Bronchial epithelial cell (primary cell): Measurements from ENCODE around the gene KCNK16. TPM values are rescaled to one million over a fixed set of nuclear protein-coding genes. Genes with fewer than 3 reads are reported as not detected.

ENCODE experiments used
- DNase-seq: peaks from one replicate; pipeline ENCODE4 v3.0.0-alpha.2; 2010; ENCODE audit warnings: low read depth
- FAIRE-seq: peaks from 2 replicates; lab custom pipeline; 2011; peaks lifted over from hg19 to GRCh38; lab: Jason Lieb, UNC
- H3K27me3 ChIP-seq: 2 replicates; pipeline ENCODE4 v1.5.1; 2011; ENCODE audit warnings: low read length; ENCODE audit not compliant: control insufficient read depth, insufficient read depth
- H3K36me3 ChIP-seq: 2 replicates; pipeline ENCODE4 v1.5.1; 2011; ENCODE audit warnings: low read length; ENCODE audit not compliant: control insufficient read depth, insufficient read depth
- H3K4me3 ChIP-seq: 2 replicates; pipeline ENCODE4 v1.5.1; 2011; ENCODE audit warnings: mild to moderate bottlenecking, low read depth, low read length, control low read depth
- total RNA-seq: library from RNA; depleted of rRNA; stranded (reverse); fragments of >200 nt; gene quantifications from 2 replicates; pipeline ENCODE4 v1.2.1, GENCODE V29; 2014
- TF ChIP-seq, protein P1 (sequence below): IDR thresholded peaks from 2 replicates; pipeline ENCODE4 v1.5.1; 2011; ENCODE audit warnings: mild to moderate bottlenecking, moderate library complexity, low read length, control low read depth, inconsistent platforms; ENCODE audit not compliant: insufficient read depth, severe bottlenecking

KCNK16 gene
- total RNA-seq = not detected in 2 replicates

DNA sequence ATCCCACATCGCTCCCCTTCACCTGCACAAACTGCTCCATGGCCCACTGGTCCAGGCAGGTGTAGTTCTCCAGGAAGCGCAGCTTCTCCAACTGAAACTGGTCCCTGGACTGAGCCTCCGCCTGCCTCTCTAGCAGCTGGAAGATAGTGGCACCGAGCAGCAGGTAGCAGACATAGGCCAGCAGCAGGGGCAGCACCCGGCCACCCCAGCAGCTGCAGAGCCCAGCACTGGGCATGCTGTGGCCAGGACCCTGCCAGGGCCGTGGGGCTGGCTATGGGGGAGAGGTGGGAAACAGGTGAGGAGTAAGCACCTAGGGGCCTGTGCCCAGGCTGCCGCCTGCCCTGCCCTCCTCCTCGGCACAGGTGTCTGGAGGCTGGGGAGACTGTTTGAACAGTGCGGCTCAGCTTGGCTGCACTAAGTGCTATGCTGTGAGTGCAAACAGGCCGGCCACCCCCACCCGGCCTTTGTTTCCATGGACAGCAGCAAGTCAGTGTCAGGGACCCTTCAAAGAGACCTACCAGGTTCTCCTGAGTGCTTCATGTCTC lies at the start of gene KCNK16:
Gene KCNK16, minus strand, starts transcription at position 397 of the 545 bp plus-strand sequence. Its CDS starts 162 bp downstream, at position 235.
- FAIRE-seq = no peak
- DNase-seq = no peak
- H3K27me3 ChIP-seq = peaks cover 2% of the 10 kb centered on the region
- no peak within 1 kb of the TSS for H3K4me3 ChIP-seq
- TF ChIP-seq, protein P1, sequence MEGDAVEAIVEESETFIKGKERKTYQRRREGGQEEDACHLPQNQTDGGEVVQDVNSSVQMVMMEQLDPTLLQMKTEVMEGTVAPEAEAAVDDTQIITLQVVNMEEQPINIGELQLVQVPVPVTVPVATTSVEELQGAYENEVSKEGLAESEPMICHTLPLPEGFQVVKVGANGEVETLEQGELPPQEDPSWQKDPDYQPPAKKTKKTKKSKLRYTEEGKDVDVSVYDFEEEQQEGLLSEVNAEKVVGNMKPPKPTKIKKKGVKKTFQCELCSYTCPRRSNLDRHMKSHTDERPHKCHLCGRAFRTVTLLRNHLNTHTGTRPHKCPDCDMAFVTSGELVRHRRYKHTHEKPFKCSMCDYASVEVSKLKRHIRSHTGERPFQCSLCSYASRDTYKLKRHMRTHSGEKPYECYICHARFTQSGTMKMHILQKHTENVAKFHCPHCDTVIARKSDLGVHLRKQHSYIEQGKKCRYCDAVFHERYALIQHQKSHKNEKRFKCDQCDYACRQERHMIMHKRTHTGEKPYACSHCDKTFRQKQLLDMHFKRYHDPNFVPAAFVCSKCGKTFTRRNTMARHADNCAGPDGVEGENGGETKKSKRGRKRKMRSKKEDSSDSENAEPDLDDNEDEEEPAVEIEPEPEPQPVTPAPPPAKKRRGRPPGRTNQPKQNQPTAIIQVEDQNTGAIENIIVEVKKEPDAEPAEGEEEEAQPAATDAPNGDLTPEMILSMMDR = no peak
- H3K36me3 ChIP-seq = no peaks in the 10 kb centered on the region

DNA sequence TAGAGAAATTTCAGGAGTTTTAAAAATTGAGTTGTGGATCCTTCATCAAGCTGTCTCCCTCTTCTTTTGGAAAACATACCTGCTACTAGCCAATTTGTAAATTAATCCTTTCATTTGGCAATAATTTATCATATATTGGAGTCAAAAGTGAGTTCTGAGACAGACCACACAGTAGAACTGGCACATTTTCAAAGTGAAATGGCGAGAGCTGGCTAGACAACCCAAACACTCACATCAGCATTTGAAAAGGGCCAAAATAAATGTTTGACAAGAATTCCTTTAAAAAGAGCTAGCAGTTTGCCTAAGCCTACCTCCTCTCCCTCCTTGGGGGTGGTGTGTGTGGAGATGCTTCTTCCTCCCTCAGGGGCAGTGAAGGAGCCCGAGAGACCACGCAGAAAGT lies 47.9 kb upstream of the KCNK16 start:
- H3K36me3 ChIP-seq = no peaks in the 10 kb centered on the region
- H3K27me3 ChIP-seq = no peaks in the 10 kb centered on the region
- H3K4me3 ChIP-seq = no peak overlapping the region
- DNase-seq (no peak), FAIRE-seq (no peak)
- TF ChIP-seq, protein P1 = no peak

DNA sequence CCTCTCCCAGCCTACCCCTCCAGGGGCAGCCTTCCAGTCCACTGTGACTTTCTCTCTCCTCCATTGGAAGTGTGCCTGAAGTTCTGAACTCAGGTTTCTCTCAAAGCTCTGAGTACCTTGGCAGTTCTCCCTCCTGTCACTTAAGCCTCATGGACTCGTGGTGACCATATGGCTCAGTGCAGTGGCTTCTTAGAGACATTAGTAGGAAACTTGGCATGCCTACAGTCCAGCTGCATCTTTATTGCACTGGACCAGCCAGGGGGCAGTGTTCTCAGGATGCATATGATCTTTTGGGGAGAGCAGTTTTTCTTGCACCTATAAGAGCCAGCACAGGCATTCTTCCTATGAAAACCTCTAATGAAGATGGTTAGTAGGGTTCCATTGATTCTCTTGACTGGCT lies 47.5 kb upstream of the KCNK16 start:
- DNase-seq = peak; percentile 2
- Histone ChIP-seq H3K4me3 (no peak overlapping the region), H3K36me3 (no peaks in the 10 kb centered on the region), H3K27me3 (no peaks in the 10 kb centered on the region)
- FAIRE-seq = no peak
- TF ChIP-seq, protein P1 = peak; percentile 27

DNA sequence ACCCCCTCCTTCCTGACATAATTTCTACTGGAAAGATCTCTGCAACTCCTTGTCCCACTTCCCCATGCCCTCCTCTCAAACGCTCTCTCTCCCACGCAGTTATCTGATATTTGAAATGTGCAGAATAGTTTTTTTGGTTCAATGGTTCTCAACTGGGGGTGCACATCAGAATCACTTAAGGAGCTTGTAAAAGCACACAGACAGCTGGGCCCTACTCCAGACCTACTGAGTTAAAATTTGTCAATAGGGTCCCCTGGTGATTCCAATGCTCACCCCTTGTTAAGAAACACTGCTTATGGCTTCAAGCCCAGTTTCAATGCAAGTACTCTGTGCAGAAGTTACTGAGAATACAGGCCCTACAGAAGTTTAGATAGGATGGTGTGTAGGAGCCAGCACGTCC lies 45.2 kb upstream of the KCNK16 start:
- Histone ChIP-seq H3K27me3 (no peaks in the 10 kb centered on the region), H3K36me3 (no peaks in the 10 kb centered on the region), H3K4me3 (no peak overlapping the region)
- FAIRE-seq (no peak), DNase-seq (no peak)
- TF ChIP-seq, protein P1 = no peak

DNA sequence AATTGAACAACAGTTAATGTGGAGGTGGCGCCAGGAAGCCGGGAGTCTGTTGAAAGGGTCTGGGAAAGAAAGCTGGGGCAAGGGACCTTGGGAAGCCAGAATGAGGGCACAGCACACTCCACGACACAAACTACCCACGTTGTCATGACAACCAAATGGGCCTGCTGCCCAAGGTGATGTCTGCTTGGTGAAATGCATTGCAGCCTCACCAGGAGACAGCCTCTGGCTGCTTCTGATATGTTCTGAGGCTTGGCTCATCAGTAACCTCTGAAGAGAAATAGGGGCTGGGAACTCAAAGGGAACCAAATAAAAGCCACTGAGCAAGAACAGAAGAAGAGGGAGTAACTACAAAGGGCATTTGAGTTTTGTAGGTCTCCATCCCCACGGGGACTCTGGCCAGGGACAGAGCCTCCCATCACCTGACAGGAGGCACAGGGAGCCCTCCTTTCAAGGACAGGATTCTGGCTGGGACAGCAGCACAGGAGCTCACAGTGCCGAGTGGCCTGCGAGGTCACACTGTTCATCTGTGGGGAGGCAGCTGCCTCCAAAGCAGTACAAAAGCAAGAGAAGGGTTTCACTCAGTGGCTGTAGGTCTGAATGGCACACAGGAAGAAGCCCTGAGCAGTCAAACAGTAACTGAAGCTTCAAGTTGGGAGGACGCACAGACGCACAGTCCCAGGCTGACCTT lies 44.6 kb upstream of the KCNK16 start:
- TF ChIP-seq, protein P1 = no peak
- no peak for FAIRE-seq
- Histone ChIP-seq H3K36me3 (no peaks in the 10 kb centered on the region), H3K4me3 (no peak overlapping the region), H3K27me3 (no peaks in the 10 kb centered on the region)
- no peak for DNase-seq
